Measurements from ENCODE around the gene PLA2G12A.

DNA sequence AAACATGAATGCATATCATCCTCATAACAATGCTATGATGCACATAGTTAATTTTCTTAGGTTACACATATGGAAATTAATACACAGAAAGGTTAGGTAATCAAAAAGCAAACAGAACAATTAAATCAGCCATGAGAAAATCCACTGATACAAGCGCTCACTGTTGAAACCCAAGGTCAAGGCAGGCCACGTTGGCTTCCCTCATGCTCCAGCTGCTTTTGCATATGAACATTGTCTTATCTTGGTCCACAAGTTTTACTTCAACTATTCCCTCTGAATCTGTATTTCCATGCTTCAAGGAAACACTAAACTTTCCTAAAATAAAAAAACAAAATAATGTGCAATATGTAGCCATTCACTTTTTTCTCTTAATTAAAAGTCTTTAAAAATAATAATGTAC is 34.5 kb upstream of the PLA2G12A start:
- TF ChIP-seq, protein P1, sequence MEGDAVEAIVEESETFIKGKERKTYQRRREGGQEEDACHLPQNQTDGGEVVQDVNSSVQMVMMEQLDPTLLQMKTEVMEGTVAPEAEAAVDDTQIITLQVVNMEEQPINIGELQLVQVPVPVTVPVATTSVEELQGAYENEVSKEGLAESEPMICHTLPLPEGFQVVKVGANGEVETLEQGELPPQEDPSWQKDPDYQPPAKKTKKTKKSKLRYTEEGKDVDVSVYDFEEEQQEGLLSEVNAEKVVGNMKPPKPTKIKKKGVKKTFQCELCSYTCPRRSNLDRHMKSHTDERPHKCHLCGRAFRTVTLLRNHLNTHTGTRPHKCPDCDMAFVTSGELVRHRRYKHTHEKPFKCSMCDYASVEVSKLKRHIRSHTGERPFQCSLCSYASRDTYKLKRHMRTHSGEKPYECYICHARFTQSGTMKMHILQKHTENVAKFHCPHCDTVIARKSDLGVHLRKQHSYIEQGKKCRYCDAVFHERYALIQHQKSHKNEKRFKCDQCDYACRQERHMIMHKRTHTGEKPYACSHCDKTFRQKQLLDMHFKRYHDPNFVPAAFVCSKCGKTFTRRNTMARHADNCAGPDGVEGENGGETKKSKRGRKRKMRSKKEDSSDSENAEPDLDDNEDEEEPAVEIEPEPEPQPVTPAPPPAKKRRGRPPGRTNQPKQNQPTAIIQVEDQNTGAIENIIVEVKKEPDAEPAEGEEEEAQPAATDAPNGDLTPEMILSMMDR (conservative IDR thresholded peaks at IDR 0.05 in 1 of 2, IDR thresholded peaks at IDR 0.05 in 1 of 2; ENCODE audit: extremely low read depth in 1 of 2, insufficient read depth in 1 of 2, low read depth in 1 of 2, low read length in 2 of 2), result no peak
- TF ChIP-seq EZH2 (IDR thresholded peaks at IDR 0.05; ENCODE audit: borderline replicate concordance, low read length), result no peak

Data from mammary epithelial cell (primary cell).